Tibial nerve (tissue), 4 donors: ENCODE measurements around the gene MAPK9.

ENCODE experiments used
- CTCF ChIP-seq, 5 experiments: fragments of 200-600 bp in 3 of 5; fragments of 450-650 bp in 2 of 5; sonication (generic) in 3 of 5; IDR thresholded peaks; one replicate each; pipeline ENCODE4 v1.5.1; 2016 to 2019; ENCODE audit warnings: antibody characterized with exemption in 5 of 5, mild to moderate bottlenecking in 3 of 5, moderate library complexity in 2 of 5
- EP300 ChIP-seq, 2 donors: sonication (generic); formaldehyde crosslinking; IDR thresholded peaks; one replicate each; pipeline ENCODE4 v1.6.1; 2017; ENCODE audit warnings: antibody characterized with exemption in 2 of 2, mild to moderate bottlenecking in 1 of 2
- POLR2A ChIP-seq, 2 donors: fragments of 450-650 bp; IDR thresholded peaks; one replicate each; pipeline ENCODE4 v1.6.1; 2017; ENCODE audit warnings: antibody characterized with exemption in 2 of 2, mild to moderate bottlenecking in 2 of 2, moderate library complexity in 2 of 2

- no peak for TF ChIP-seq CTCF (IDR thresholded peaks at IDR 0.05)
- TF ChIP-seq POLR2A (IDR thresholded peaks at IDR 0.05): no peak
- TF ChIP-seq EP300 (IDR thresholded peaks at IDR 0.05): no peak
Measured at GRCh38 chr5:180214870-180215770, 76.8 kb downstream of the MAPK9 start.
